ENCODE measurements around the gene OLIG2. TPM values are rescaled to one million over a fixed set of nuclear protein-coding genes. Genes with fewer than 3 reads are reported as not detected.
A peak's percentile ranks its signal among the peaks of the same experiment; 100 is the strongest.

The OLIG2 gene
- total RNA-seq, 1 donor from 2014 or later: not detected

DNA sequence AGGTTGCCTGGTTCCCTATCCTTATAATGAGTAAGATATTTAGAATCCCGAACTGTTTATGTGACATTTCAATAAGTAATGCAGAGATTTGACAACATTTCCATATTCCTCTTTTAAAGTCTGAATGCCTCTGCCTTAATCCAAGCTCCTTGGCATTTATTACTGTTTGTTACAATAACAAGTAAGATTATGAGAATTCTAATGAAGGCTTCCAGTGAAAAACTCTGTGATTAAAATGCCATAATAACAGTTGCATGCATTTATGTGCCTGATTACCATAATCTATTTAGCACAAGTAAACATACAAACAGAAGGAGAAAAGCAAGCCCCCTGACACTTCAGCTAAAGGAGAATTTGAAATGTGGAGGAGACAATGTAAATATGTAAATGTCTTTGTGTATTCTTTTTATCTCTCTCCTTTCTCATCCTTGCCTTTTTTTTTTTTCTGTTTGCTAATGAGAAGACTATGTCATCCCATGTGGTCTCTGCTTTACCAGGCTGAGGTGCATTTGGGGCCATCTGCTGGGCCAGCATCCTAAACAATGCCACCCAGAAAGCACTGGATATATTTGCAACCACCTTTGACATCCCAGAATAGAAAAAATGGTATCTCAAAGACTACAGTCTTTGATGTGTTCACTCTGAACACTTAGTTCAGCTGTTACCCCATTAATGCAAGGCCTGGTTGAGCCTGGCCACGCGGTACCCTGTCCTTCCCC, 17.2 kb upstream of the OLIG2 start:
- H3K27me3 ChIP-seq (ENCODE audit: control insufficient read depth, insufficient read depth, low read length): peaks cover 4% of the 10 kb centered on the region
- H3K36me3 ChIP-seq (ENCODE audit: control insufficient read depth, insufficient read depth, low read length): no peaks in the 10 kb centered on the region
- TF ChIP-seq, protein P1, sequence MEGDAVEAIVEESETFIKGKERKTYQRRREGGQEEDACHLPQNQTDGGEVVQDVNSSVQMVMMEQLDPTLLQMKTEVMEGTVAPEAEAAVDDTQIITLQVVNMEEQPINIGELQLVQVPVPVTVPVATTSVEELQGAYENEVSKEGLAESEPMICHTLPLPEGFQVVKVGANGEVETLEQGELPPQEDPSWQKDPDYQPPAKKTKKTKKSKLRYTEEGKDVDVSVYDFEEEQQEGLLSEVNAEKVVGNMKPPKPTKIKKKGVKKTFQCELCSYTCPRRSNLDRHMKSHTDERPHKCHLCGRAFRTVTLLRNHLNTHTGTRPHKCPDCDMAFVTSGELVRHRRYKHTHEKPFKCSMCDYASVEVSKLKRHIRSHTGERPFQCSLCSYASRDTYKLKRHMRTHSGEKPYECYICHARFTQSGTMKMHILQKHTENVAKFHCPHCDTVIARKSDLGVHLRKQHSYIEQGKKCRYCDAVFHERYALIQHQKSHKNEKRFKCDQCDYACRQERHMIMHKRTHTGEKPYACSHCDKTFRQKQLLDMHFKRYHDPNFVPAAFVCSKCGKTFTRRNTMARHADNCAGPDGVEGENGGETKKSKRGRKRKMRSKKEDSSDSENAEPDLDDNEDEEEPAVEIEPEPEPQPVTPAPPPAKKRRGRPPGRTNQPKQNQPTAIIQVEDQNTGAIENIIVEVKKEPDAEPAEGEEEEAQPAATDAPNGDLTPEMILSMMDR (IDR thresholded peaks at IDR 0.05; ENCODE audit: insufficient read depth, low read length, poor library complexity, severe bottlenecking): no peak
- no peak for DNase-seq (ENCODE audit: low read depth)
- no peak overlapping the region for H3K4me3 ChIP-seq (ENCODE audit: low read depth, low read length)

DNA sequence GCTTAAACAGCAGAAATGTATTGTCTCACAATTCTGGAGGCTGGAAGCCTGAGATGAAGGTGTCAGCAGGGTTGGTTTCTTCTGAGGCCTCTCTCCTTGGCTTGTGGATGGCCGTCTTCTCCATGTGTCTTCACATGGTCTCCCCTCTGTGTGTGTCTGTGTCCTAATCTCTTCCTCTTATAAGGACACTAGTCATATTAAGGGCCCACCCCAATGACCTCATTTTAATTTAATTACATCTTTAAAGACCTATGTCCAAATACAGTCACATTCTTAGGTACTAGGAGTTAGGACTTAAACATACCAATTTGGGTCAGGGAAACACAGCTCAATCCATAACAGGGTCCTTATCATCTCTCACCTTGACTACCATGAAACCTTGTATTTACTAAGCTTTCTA, 14.8 kb upstream of the OLIG2 start:
- no peaks in the 10 kb centered on the region for H3K36me3 ChIP-seq (ENCODE audit: control insufficient read depth, insufficient read depth, low read length)
- TF ChIP-seq, protein P1 (IDR thresholded peaks at IDR 0.05; ENCODE audit: insufficient read depth, low read length, poor library complexity, severe bottlenecking): no peak
- no peak for DNase-seq (ENCODE audit: low read depth)
- no peak overlapping the region for H3K4me3 ChIP-seq (ENCODE audit: low read depth, low read length)
- peaks cover 4% of the 10 kb centered on the region for H3K27me3 ChIP-seq (ENCODE audit: control insufficient read depth, insufficient read depth, low read length)

- TF ChIP-seq, protein P1 (IDR thresholded peaks at IDR 0.05; ENCODE audit: insufficient read depth, low read length, poor library complexity, severe bottlenecking): no peak
- DNase-seq (ENCODE audit: low read depth): peak; percentile 10
- Histone ChIP-seq H3K27me3 (ENCODE audit: control insufficient read depth, insufficient read depth, low read length) (peaks cover 4% of the 10 kb centered on the region), H3K4me3 (ENCODE audit: low read depth, low read length) (no peak overlapping the region), H3K36me3 (ENCODE audit: control insufficient read depth, insufficient read depth, low read length) (no peaks in the 10 kb centered on the region)
Measured at GRCh38 chr21:33011462-33011861, 14.3 kb upstream of the OLIG2 start.

DNA sequence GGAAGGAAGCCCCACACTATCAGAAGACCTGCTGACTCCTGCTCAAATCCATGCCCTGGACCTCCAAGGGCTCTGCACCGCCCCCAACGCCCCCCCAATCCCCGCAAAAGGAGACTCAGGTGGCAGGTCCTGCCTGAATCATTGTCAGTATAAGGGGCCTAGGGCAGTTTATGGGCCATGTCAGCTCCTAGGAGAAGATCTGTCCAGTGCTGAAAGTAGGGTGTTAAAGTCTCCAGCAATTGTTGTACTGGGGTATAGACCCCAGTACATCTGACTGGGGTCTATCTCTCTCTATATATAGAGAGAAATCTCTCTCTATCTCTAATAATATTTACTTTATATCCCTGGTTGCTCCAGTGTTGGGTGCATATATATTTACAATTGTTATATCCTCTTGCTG, 12.1 kb upstream of the OLIG2 start:
- Histone ChIP-seq H3K27me3 (ENCODE audit: control insufficient read depth, insufficient read depth, low read length) (peaks cover 9% of the 10 kb centered on the region), H3K4me3 (ENCODE audit: low read depth, low read length) (no peak overlapping the region), H3K36me3 (ENCODE audit: control insufficient read depth, insufficient read depth, low read length) (no peaks in the 10 kb centered on the region)
- DNase-seq (ENCODE audit: low read depth): no peak
- TF ChIP-seq, protein P1 (IDR thresholded peaks at IDR 0.05; ENCODE audit: insufficient read depth, low read length, poor library complexity, severe bottlenecking): no peak

DNA sequence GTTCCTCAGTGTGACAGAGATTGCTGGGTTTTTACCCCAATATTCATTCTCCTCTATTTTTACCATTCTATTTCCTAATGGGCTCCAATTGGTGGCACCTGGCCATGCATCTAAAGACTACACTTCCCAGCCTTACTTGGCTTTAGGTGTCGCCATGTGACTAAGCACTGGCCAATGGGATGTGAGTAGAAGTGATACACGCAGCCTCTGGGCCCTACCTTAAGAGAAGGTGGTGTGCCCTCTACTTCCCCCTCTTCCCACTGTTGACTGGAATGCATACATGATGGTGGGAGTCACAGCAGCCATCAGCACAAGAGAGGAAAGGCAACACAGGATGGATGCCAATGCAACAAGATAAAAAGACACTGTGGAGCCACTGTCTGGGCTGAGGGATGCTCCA, 11.4 kb upstream of the OLIG2 start:
- peaks cover 16% of the 10 kb centered on the region for H3K27me3 ChIP-seq (ENCODE audit: control insufficient read depth, insufficient read depth, low read length)
- H3K36me3 ChIP-seq (ENCODE audit: control insufficient read depth, insufficient read depth, low read length): no peaks in the 10 kb centered on the region
- no peak for DNase-seq (ENCODE audit: low read depth)
- TF ChIP-seq, protein P1 (IDR thresholded peaks at IDR 0.05; ENCODE audit: insufficient read depth, low read length, poor library complexity, severe bottlenecking): no peak
- no peak overlapping the region for H3K4me3 ChIP-seq (ENCODE audit: low read depth, low read length)

DNA sequence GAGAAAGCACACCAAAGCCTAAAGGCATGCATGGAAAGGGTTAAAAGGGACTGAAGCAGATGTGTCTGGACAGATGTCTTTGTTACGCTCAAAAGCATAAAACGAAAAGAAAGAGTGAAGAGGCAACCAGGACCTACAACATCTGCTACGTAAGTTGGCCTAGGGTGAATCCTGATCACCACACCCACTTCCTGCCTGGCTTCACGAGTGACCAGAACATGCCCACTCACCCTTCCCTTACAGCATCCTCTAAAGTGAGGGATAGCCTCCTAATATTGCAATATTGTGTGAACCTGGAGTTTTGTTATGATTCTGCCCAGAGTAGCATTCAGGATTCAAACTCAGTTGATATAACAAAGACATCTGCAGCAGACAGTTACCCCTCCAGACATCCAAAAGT, 10.6 kb upstream of the OLIG2 start:
- no peak overlapping the region for H3K4me3 ChIP-seq (ENCODE audit: low read depth, low read length)
- H3K36me3 ChIP-seq (ENCODE audit: control insufficient read depth, insufficient read depth, low read length): no peaks in the 10 kb centered on the region
- H3K27me3 ChIP-seq (ENCODE audit: control insufficient read depth, insufficient read depth, low read length): peaks cover 24% of the 10 kb centered on the region
- DNase-seq (ENCODE audit: low read depth): no peak
- TF ChIP-seq, protein P1 (IDR thresholded peaks at IDR 0.05; ENCODE audit: insufficient read depth, low read length, poor library complexity, severe bottlenecking): no peak
